ENCODE measurements around the gene STUB1.

GRCh38 chr16:717450-718245 is 37.4 kb downstream of the STUB1 start:
- TF ChIP-seq CTCF (IDR thresholded peaks at IDR 0.05) (no peak), POLR2A (IDR thresholded peaks at IDR 0.05) (no peak), POLR2AphosphoS5 (IDR thresholded peaks at IDR 0.05) (no peak)

Measured in transverse colon (tissue), 4 donors.